CD4-positive, alpha-beta T cell treated with Interleukin-12 subunit alpha and Interleukin-12 subunit beta, for 1 hour (primary cell): Measurements from ENCODE around the gene LRRC3B.

Experiments used
- DNase-seq: peaks from one replicate; pipeline ENCODE4 v3.0.0-alpha.2; 2020

LRRC3B gene

GRCh38 chr3:26714485-26714884 lies 91.9 kb downstream of the LRRC3B start:
- DNase-seq = no peak

DNA sequence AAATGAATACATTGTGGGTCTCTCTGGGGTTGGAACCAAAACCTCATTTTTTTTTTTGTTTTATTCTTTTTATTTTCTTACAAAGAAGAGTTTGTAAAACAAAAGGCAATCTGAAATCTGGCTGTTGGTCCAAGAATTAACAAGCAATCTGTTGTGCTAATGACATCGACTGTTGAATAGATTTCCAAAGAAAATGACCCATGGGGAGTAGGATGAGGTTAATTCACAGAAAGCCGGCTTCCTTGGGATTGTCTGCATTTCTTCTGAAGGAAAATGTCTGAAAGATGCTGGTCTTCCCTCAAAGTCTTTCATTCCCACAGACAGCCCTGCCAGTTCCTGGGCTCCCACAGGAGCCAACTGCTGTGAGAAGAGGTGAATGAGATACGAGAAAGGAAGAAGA lies 92.9 kb downstream of the LRRC3B start:
- no peak for DNase-seq

DNA sequence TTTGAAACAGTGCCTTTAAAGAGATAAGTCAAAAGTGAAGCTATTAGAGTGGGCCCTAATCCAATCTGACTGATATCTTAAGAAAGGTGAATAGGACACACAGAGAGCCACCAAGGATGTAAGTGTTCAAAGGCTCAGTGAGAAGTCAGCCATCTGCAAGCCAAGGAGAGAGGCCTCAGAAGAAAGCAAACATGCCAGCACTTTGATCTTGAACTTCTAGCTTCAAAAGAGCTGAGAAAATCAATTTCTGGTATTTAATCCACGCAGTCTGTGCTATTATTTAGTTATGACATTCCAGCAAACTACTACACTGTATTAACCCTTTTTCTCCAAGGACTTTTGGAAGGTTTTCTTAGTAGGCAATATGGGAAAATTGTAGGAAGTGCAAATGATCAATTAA lies 95.7 kb downstream of the LRRC3B start:
- no peak for DNase-seq

DNA sequence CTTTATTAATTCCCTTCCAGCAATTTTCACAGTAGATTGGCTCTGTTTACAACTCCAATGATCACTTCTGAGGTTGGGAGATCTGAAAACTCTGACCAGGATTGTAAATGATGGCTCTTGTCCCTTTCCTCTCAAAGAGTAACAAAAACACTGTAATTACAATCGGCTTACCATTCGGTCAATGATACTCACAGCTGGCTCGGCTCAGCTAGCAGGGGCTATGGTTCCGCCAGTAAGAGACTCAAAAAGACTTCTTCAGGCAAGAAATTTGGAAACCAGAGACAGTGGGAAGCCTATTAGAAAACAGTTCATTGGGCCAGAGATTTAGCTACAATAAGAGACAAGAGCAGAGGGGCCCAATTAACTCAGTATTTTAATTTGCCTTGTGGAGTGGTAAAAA lies 96.6 kb downstream of the LRRC3B start:
- no peak for DNase-seq

- DNase-seq = no peak
These were observed 98.5 kb downstream of the LRRC3B start for GRCh38 chr3:26721047-26721446.

DNA sequence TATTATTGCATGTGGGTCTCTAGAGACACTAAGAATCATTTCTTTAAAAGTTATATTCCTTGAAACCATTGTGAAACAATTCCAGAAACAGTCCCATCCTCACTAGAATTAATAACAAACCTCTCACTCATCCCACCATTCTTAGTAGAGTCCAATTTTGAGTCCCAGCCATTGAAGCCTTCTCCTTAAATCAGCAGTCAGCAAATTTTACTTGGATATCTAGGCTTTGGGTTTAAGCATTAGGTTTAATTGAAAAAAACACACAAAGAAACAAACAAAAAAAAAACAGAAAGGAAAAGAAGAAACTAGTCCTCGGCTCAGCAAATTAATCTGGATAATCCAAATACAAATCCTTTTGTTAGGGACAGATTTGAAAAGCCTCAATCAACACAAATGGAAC lies 109.3 kb downstream of the LRRC3B start:
- DNase-seq = no peak

GRCh38 chr3:26750263-26750662 lies 127.7 kb downstream of the LRRC3B start:
- no peak for DNase-seq

- DNase-seq = no peak
These were observed 129.9 kb downstream of the LRRC3B start for GRCh38 chr3:26752466-26752865.

GRCh38 chr3:26753095-26753494 lies 130.5 kb downstream of the LRRC3B start:
- no peak for DNase-seq

DNA sequence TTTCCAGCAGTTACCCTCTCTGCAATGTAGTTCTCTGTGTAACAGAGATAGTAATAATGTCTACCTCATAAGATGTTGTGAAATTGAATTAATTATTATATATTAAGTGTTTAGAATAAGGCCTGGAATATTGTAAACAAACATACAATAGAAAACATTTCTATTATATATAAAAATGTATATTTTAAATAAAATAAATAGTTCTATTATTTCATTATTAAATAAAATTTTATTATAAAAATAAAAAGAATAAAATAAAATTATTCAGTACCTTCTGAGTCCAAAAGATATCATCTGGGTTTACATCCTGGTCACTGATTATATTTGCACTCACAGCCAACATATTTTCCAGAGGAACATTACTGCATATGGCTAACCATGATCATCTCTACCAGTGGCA lies 135.4 kb downstream of the LRRC3B start:
- DNase-seq = no peak
